Gastrocnemius medialis (tissue), 4 donors: ENCODE data around the gene TMEM154. TPM values are rescaled to one million over a fixed set of nuclear protein-coding genes. Genes with fewer than 3 reads are reported as not detected.

Source experiments
- ATAC-seq, 2 donors: fragments of 150-250 bp; one replicate each; pipeline ENCODE4 v1.9.1; 2016
- DNase-seq, 2 donors: peaks; one replicate each; pipeline ENCODE4 v3.0.0-alpha.2; 2019
- H3K27ac ChIP-seq, 4 donors: fragments of 200-600 bp; sonication (generic); 1 replicate in 1 of 4; 2 replicates in 3 of 4; pipeline ENCODE4 v1.5.1; 2016 to 2018; ENCODE audit warnings: mild to moderate bottlenecking in 2 of 4, moderate library complexity in 1 of 4
- H3K27me3 ChIP-seq, 3 donors: fragments of 200-600 bp; sonication (generic) in 2 of 3; 1 replicate in 1 of 3; 2 replicates in 2 of 3; pipeline versions ENCODE4 v1.5.1 to v1.6.0; 2016 to 2019; ENCODE audit warnings: mild to moderate bottlenecking in 1 of 3, moderate library complexity in 1 of 3
- H3K36me3 ChIP-seq, 2 donors: fragments of 200-600 bp; sonication (generic) in 1 of 2; one replicate each; pipeline ENCODE4 v1.5.1; 2017 to 2018
- H3K4me1 ChIP-seq, 2 donors: fragments of 200-600 bp; sonication (generic) in 1 of 2; one replicate each; pipeline ENCODE4 v1.5.1; 2016 to 2017; ENCODE audit warnings: mild to moderate bottlenecking in 2 of 2
- H3K4me3 ChIP-seq, 4 donors: fragments of 200-600 bp; sonication (generic) in 3 of 4; 1 replicate in 1 of 4; 2 replicates in 3 of 4; pipeline ENCODE4 v1.5.1; 2016 to 2019; ENCODE audit warnings: mild to moderate bottlenecking in 2 of 4
- H3K9me3 ChIP-seq, 3 donors: fragments of 200-600 bp; sonication (generic) in 2 of 3; 1 replicate in 1 of 3; 2 replicates in 2 of 3; pipeline ENCODE4 v1.5.1; 2016 to 2019
- POLR2A ChIP-seq, 2 donors: fragments of 450-650 bp; IDR thresholded peaks; one replicate each; pipeline ENCODE4 v1.6.1; 2017; ENCODE audit warnings: antibody characterized with exemption in 2 of 2, mild to moderate bottlenecking in 2 of 2, moderate library complexity in 2 of 2
- in situ Hi-C, 4 donors: fragments of 200-750 bp; cut with MboI; loops; one replicate each; pipeline versions ENCODE4 v1.15.0 to v1.8.0; 2017; ENCODE audit warnings: low sequenced_read_pairs in 4 of 4
- intact Hi-C: fragments of 100-400 bp; cut with DNase I; formaldehyde crosslinking; loops from one replicate; pipeline ENCODE4 v1.15.1; 2023; ENCODE audit warnings: low total_unique reads
- total RNA-seq, 4 donors: library from RNA; depleted of rRNA; stranded (reverse); fragments of >200 nt; gene quantifications; one replicate each; pipeline versions ENCODE4 v1.1.0 to v1.2.3, GENCODE V29; 2016
- TF ChIP-seq, protein P1 (sequence below), 5 experiments: fragments of 450-650 bp in 3 of 5; fragments of 200-600 bp in 2 of 5; sonication (generic) in 2 of 5; IDR thresholded peaks in 4 of 5; conservative IDR thresholded peaks in 1 of 5; 1 replicate in 4 of 5; 2 replicates in 1 of 5; pipeline ENCODE4 v1.5.1; 2016 to 2019; ENCODE audit warnings: antibody characterized with exemption in 5 of 5, mild to moderate bottlenecking in 3 of 5, moderate library complexity in 3 of 5

Gene TMEM154
- total RNA-seq, 4 donors from 2014 or later, result 0.15 to 2.0 (median 0.70) TPM

DNA sequence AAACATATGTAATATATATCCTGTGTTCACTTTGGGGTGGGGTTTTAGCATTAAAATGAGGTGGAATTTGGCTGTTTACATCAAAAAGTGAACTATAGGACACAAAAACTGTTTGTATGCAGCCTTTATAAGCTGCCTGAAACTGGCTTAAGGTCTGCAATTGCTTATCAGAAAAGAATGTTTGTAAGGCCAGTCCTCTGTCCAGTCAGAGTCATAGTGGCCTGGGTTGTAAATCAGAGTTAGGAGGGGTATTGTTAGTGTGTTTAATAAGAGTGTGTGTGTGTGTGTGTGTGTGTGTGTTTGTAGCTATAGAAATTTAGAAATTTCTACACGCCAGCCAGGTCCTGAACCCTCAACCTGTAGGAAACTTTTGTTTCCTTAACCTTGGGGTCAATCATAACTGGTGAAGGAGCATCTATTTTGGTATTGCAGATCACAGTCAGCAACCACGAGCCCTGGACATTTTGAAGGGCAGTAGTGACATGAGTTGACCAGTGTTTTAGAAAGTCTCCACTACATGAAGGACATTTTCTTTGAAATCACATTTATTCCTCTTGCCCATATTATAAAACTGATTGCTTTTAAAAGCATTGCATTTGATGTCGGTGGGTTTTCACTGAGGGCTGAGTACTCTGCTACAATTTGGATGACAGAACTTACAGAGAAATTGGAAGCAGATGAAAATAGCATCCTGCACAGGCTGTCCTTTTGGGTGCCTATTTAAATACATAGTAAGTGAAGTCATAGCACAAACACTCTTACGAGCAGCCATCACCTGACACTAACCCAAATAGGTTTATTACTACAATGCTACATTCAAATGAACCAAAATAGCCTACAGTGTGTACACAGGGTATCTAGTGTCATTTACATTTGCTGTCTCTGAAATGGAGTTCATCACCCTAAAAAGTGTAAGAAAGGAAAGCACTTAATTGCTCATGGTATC lies 11.2 kb upstream of the TMEM154 start:
- peak overlapping the region; percentile 64 to 89 (median 86) for H3K27ac ChIP-seq
- intact Hi-C loops, result loop anchor here (5.0 kb wide), 3 partner anchors 86 to 881 kb away; partner anchors contain the start of genes ARFIP1, FBXW7 and TIGD4
- peak in 1 of 2 donors; percentile 20 for TF ChIP-seq POLR2A (IDR thresholded peaks at IDR 0.05)
- TF ChIP-seq, protein P1, sequence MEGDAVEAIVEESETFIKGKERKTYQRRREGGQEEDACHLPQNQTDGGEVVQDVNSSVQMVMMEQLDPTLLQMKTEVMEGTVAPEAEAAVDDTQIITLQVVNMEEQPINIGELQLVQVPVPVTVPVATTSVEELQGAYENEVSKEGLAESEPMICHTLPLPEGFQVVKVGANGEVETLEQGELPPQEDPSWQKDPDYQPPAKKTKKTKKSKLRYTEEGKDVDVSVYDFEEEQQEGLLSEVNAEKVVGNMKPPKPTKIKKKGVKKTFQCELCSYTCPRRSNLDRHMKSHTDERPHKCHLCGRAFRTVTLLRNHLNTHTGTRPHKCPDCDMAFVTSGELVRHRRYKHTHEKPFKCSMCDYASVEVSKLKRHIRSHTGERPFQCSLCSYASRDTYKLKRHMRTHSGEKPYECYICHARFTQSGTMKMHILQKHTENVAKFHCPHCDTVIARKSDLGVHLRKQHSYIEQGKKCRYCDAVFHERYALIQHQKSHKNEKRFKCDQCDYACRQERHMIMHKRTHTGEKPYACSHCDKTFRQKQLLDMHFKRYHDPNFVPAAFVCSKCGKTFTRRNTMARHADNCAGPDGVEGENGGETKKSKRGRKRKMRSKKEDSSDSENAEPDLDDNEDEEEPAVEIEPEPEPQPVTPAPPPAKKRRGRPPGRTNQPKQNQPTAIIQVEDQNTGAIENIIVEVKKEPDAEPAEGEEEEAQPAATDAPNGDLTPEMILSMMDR (IDR thresholded peaks at IDR 0.05 in 4 of 5, conservative IDR thresholded peaks at IDR 0.05 in 1 of 5), result no peak
- H3K36me3 ChIP-seq, result no peaks in the 10 kb centered on the region
- no peaks in the 10 kb centered on the region for H3K27me3 ChIP-seq
- no peaks in the 10 kb centered on the region for H3K9me3 ChIP-seq
- DNase-seq, result peak; percentile 24 to 48
- in situ Hi-C loops, result no loop called here
- H3K4me1 ChIP-seq, result peaks cover 42 to 59% of the 10 kb centered on the region in 2 donors
- ATAC-seq, result peak; percentile 93 to 97
- no peak overlapping the region for H3K4me3 ChIP-seq

DNA sequence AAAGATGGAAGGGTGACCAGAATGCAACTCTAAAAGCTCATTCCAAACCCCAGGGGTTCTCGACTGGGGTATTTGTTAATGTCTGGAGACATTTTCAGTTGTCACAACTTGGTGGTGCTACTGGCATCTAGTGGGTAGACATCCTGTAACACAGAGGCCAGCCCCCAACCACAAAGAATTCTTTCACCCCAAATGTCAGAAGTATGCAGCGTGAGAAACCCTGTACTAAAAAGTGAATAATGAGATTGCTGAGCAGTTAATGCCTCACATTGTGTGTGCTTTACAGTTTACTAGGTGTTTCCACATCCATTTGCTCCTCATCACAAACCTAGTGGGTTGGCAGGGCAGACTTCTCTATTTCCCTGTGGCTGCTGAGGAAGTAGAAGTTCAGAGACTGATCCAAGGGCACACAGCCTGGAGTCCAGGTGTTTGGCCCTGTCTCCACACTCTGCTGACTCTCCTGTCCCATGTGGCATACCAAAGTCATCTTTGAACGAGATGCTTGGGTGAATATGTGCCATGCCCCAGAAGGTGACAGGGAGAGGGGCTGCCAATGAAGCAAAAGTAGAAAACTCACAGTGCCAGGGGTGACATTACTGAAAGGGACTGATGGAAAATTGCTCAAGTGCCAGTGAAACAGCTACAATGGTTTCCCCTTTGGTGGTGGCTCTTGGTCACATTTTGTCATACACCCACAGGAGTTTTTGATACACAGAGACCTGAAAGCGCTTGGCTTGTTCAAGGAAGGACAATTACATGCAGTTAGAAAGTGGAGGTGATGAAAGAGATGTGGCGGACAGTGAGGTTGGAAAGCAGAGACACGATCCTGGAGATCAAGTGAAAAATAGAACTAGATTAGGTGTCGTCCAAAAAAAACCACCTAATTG lies 10.1 kb upstream of the TMEM154 start:
- H3K9me3 ChIP-seq, result no peaks in the 10 kb centered on the region
- ATAC-seq (no peak), DNase-seq (no peak)
- H3K4me1 ChIP-seq, result peaks cover 42 to 60% of the 10 kb centered on the region in 2 donors
- in situ Hi-C loops (no loop called here), intact Hi-C loops (loop anchor here (5.0 kb wide), 3 partner anchors 87 to 882 kb away; partner anchors contain the start of genes ARFIP1, FBXW7 and TIGD4)
- TF ChIP-seq, protein P1 (IDR thresholded peaks at IDR 0.05 in 4 of 5, conservative IDR thresholded peaks at IDR 0.05 in 1 of 5), result no peak
- no peak for TF ChIP-seq POLR2A (IDR thresholded peaks at IDR 0.05)
- H3K27me3 ChIP-seq, result no peaks in the 10 kb centered on the region
- no peak overlapping the region for H3K4me3 ChIP-seq
- no peaks in the 10 kb centered on the region for H3K36me3 ChIP-seq
- H3K27ac ChIP-seq, result peak overlapping the region; percentile 64 to 89 (median 86)

DNA sequence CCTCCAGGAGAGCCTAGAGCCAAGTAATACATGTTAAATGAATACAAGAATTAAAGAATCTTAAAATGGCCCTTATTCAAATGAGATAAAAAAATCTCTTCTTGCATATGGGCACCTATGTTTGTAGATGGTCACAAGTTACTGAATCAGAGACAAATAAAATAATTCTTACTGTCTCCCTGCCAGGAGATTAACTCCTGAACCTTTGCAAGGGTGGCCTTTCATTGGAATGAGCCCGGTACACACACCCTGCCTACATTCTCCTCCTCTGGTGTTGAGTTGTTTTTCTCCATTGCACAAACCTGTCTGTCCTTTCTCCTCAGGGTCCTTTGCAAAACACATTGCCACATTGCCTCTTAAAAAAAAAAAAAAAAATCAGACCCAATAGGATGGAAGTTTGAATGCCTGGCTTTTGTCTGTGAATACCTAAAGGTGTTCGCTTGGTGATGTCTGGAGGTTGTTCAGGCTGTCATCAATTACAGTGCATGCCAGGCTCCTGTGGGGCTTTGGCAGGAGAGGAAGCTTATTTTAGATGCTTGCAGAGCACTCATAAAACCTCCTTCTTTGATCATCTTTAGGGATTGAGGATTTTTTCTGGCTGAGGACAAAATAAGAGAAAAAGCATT lies 8.3 kb upstream of the TMEM154 start:
- ATAC-seq (no peak), DNase-seq (no peak)
- H3K9me3 ChIP-seq, result no peaks in the 10 kb centered on the region
- in situ Hi-C loops (no loop called here), intact Hi-C loops (no loop called here)
- H3K4me1 ChIP-seq, result peaks cover 42 to 60% of the 10 kb centered on the region in 2 donors
- H3K27ac ChIP-seq, result peak overlapping the region in 1 of 4 donors; percentile 86
- H3K4me3 ChIP-seq, result no peak overlapping the region
- no peaks in the 10 kb centered on the region for H3K36me3 ChIP-seq
- no peaks in the 10 kb centered on the region for H3K27me3 ChIP-seq
- TF ChIP-seq POLR2A (IDR thresholded peaks at IDR 0.05), result no peak
- TF ChIP-seq, protein P1 (IDR thresholded peaks at IDR 0.05 in 4 of 5, conservative IDR thresholded peaks at IDR 0.05 in 1 of 5), result no peak

DNA sequence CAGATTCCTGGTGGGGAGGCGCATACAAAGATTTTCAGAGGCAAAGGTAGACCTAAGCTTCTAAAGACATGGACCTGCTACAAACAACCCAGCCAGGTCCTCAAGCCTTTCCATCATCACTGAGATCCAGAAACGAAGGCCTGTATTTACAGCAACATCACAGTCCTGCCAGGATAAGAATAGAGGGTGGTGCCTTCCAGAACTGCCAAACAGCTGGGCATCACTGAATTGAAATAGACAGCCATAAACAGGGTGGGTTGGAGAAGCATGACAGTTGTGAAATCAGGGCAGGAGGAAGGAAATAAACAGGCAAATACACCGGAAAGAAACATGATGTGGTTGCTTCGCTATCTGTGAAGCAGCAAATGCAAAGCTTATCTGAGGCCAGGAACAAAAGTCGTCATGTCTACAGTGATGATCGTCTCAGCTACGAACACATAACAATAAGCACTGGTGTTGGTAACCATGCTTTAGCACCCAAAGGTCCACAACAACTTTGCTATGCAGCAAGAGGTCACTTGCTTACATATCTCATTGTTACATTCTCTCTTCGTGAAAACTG lies 6.7 kb upstream of the TMEM154 start:
- peak overlapping the region in 3 of 4 donors; percentile 63 to 68 (median 67) for H3K27ac ChIP-seq
- DNase-seq (peak; percentile 23 to 32), ATAC-seq (peak; percentile 35 to 51)
- intact Hi-C loops (no loop called here), in situ Hi-C loops (no loop called here)
- TF ChIP-seq, protein P1 (IDR thresholded peaks at IDR 0.05 in 4 of 5, conservative IDR thresholded peaks at IDR 0.05 in 1 of 5), result no peak
- no peak for TF ChIP-seq POLR2A (IDR thresholded peaks at IDR 0.05)
- H3K9me3 ChIP-seq, result no peaks in the 10 kb centered on the region
- no peak overlapping the region for H3K4me3 ChIP-seq
- no peaks in the 10 kb centered on the region for H3K36me3 ChIP-seq
- peaks cover 38 to 51% of the 10 kb centered on the region in 2 donors for H3K4me1 ChIP-seq
- H3K27me3 ChIP-seq, result no peaks in the 10 kb centered on the region
